KBM-7 (cell line): ENCODE results near the gene CALD1.

Source experiments
- DNase-seq: peaks from one replicate; pipeline ENCODE4 v3.0.0-alpha.2; 2015
- in situ Hi-C: fragments of 300-500 bp; cut with MboI; formaldehyde crosslinking; loops from 2 replicates; pipeline ENCODE4 v1.14.3; 2020; ENCODE audit warnings: low sequenced_read_pairs, low pct_unique_long_range_greater_than_20kb, mixed read lengths

The CALD1 gene

DNA sequence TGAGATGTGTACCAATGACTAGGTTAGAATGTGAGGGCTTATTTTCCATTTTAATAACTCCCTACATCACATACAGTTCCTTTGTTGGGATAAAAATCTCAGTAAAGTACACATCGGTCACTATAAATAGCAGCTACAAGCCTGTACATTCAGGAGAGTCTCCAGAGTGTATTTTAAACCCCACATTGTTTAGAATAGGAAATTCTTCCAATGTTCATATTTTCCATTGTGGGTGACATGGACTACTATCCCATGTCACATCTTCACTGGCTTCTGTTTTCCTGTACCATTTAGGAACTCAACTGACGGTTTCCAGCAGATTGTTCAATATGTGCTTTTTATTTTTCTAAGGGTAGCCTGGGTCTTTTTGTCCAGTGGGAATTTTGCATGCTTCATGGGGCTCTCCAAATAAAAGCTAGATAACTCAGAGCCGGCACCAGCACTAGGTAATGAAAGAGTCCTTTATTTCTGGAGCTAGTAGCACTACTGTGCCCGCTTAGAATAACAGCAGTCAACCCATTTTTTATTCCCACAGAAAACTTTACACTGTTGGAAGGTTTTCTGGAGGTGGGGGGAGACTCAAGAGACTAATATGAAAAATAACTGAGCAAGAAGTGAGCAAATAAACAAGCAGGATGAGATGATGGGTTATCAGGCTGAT is 100.5 kb downstream of the CALD1 start:
- no peak for DNase-seq
- in situ Hi-C loops: no loop called here

DNA sequence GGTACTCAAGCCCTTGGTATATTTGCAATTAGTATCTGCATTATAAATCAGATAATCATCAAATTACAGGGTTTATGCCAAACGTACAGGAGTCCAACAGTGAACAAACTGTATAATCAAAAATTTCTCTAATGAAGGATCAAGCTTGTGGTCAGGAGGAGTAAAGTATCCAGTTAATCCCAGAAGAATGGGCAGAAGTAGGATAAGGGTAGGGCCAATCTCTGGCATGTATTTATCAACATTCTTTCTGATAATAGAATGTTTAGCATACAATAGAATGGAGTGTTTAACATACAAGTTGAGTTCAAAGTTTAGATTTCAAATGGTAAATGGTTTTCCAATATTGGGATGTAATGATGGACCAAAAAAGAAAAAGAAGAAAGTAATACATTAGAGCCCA is 103.0 kb downstream of the CALD1 start:
- DNase-seq: no peak
- in situ Hi-C loops: no loop called here

DNA sequence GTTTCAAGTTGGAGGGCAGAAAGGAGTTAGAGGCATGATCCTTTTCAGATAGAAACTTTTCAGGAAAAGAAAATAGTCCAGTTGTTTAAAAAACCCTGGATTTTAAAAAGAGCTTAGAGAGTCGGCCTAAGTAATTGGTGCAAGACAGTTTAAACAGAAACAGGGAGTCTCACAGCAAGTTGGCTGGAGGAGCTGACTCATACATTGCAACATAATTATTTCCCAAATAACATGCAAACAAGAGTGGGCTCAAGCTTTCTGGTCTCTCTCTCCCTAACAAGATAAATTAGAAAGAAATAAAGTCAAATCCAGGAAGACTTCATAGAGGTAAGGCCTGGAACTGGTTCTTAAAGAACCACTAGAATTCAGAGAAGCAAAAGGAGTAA is 106.5 kb downstream of the CALD1 start:
- no peak for DNase-seq

DNA sequence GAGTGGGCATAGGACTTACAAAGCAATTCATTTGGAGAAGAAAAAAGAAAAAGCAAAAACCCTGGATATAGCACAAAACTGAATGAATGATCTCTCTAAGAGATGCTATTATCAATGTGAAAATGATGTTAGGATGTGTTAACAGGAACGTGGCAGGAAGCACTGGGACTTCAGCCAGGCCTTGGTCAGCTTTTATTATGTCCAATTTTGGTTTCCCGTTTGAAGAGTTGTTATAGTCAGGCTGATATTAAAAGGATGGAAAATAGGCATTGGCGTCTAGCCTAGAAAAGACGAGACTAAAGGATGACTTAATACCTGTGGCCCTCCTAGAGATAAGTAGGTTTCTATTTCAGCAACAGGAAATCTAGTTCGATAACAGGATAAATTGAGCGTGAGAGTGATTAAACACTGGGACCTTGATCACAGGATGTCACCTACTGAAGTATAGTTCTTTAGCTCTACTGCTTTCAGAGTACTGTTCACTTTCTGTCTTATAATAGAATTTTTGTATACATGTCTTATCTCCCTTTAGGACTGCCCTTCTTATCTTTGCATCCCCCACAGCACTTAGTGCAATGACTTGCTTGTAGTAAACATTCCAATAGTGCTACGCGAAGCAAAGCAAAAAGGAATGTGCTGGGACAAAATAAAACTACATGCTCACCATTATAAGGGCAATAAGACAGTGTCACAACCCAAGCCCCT is 107.1 kb downstream of the CALD1 start:
- in situ Hi-C loops: no loop called here
- no peak for DNase-seq

More for the DNA sequence above, 106.5 kb downstream of the CALD1 start:
- in situ Hi-C loops: no loop called here

DNA sequence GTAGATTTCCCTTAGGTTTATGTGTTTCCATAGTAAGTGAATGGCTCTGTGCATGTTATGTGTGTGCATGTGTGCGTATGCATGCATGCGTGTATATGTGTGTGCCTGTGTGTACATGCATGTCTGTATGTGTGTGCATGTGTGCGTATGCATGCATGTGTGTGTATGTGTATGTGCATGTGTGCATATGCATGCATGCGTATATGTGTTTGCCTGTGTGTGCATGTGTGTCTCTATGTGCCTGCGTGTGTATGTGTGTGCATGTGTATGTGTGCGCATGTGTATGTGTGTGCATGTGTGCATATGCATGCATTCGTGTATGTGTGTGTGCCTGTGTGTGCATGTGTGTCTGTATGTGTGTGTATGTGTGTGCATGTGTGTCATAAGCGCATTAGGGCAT is 108.1 kb downstream of the CALD1 start:
- no peak for DNase-seq
- in situ Hi-C loops: no loop called here

DNA sequence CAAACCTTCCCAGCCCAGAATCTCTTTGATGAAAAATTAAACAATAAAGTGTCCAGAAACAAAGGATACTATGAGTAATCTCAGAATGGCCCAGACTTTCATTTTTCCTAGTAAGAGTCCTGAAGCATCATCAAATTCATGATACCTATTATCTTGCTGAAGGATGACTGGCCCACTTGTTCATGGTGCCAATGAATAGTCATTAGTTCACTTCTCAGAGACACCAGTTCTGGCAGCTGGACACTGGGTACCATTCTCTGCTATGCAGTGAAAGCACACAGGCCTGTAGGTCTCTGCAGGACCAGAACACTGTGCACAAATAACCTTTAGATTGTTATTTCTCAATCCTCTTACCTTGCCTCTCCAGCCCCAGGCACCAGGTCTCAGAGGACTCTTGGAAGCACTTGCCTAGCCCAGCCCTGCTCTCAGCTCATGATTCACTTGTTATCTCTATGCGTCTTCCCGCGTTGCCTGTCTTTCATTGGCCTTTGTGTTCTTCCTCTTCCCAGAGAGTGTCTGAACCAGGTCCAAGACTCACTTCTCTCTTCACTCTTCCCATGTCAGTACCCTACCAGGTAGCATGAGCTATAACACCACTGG is 108.8 kb downstream of the CALD1 start:
- no peak for DNase-seq
- in situ Hi-C loops: no loop called here

DNA sequence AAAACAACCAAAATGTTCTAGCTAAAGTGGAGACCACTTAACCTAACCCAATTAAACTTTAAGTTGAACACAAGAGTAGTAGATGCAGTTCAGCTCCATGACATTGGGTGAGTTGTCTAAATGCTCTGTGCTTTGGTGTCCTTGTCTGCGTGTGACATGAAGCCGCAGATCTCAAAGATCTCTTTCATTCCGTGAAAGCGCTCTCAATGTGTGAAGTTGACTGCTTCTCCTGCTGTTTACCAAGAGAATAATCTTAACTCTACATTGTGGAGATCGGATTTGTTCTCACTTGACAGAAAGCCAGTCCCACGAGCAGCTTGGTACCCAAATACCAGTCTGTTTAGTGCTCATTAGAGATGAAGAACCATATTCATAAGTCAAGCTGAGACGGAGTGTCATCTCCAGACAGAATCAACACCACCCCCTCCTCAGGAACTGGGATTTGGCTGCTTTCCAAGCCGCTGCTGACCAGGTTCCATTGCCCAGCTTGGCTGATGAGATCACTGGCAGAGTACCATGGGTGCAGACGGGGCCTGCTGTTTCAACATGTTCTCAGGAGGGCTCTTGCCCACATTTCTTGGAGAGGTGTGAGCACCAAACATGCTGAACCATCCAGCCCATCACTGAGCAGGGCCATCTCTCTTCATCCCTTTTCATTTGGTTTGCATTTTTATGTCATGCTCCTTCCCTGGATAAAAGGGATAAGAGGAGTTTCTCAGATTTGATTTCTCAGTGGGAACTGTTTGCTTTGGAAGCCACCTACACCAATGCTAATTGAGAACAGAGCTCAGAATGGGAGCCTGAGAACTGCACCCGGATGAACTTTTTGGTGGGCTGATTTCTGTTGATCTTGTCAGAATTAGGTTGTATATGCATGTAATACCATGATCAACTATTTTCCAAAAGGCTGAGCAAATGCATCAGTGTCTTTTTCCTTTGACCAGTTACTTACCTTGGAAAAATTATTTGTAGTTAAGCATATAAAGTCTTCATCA is 111.1 kb downstream of the CALD1 start:
- in situ Hi-C loops: no loop called here
- DNase-seq: no peak

DNA sequence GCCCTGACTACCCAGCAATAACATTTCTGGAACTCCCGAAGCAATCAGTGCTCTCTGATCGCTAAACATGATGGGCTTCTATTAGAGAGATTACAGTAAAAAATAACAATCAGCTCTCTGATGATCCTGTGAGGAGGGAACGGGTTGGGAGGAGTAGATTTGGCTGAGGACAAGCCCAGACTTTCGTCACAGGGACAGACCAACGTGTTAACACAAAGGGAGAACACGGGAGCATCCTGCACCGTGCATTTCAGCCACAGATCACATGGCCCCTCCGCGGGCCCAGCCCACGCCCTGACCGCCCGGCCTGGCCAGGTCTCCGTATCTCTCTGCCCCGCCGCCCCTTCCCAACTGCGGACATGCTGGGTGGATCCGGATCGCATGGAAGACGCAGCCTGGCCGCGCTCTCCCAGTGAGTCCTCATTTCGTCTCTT is 111.8 kb downstream of the CALD1 start:
- DNase-seq: no peak
- in situ Hi-C loops: no loop called here

DNA sequence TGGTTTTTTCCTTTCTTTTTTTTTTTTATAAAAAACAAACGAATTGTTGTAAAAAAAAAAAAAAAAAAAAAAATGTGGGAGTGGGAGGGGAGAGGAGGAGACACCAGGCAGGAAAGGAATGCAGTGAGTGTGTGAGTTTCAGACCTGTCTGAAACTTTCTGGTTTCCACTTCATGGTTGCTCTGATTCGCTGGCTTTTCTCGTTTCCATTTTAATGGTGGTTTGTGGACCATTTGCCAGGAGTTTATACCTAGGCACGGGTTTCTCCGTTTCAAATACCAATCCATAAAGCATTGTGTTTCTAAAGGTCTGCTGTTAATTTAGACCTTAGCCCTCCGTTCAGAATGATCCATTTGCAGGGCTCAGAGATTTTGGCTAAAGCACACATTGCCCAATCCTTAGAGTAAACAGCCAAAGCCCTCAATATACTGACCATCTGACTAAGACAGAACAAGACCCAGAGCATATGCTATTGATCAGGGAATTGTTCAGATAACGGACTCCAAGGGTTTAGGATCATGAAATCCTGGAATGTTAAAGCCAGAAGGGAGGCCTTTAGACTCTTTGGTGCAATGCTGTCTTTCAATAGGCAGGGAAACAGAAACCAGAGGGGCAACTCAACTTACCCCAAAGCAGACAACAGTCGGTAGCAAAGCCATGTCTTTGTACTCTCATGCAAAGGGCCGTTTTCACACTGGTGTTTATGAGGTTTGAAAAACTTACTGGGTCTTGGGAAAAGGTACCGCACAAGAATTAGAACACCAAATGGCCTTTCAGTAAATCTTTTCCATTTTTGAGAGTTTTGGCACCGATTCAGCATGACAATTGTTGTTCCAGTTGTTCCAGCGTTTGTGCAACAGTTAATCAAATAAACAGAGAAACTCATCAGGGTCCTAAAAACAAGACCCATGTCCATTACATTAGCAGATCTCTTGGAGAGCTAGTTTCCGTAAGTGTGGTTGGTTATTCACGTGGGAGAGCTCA is 112.6 kb downstream of the CALD1 start:
- no peak for DNase-seq
- in situ Hi-C loops: no loop called here

DNA sequence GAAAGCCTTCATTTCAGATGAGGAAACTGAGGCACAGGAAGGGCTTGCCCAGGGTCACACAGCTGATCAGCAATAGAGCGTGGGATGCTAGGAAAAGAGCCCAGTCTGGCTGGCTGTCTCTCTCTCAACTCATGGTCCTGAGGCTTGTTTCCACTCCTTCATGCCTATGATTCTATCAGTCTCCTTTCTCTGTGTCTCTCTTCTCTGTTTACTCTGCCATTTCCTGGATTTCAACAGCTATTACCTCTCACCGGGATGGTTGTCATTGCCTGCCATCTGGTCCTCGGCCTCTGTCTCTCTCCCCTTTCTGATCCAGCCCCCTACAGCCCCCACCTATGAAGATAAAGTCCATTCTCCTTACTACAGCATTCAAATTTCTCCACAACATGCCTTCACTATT is 113.5 kb downstream of the CALD1 start:
- in situ Hi-C loops: no loop called here
- DNase-seq: no peak

DNA sequence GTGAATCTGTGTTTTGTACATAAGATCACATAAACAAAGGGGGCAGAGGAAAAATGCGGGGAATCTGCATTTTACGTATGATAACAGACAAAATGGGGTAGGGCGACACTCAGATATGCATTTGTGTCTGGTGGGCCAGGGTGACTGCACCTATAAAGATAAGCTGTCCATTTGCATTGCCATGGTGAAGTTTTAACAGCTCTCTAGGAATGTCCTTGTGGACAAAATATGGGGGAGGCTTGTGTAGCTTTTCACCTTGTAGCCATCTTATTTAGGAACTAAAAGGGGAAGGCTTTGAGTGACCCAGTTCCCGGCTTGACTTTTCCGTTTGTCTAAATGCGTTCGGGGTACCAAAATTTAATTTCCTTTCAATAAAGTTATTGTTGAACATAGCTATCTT is 114.5 kb downstream of the CALD1 start:
- no peak for DNase-seq
- in situ Hi-C loops: no loop called here

DNA sequence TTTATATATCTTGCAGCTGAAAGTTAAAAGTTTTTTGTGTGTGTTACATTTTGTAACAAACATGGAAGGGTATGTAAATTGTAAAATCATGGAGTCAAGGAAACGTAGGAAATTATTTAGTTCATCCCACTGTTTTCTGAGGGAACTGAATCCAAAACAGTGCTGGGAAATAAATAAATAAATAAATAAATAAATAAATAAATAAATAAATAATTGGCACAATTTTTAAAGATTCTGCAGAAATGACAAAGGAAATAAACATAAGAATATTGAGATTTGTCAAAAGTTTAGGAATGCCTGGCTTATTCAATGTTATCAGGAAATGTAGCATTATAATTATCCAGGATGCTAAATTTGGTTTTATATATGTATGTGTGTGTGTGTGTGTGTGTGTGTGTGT is 115.5 kb downstream of the CALD1 start:
- in situ Hi-C loops: no loop called here
- no peak for DNase-seq

DNA sequence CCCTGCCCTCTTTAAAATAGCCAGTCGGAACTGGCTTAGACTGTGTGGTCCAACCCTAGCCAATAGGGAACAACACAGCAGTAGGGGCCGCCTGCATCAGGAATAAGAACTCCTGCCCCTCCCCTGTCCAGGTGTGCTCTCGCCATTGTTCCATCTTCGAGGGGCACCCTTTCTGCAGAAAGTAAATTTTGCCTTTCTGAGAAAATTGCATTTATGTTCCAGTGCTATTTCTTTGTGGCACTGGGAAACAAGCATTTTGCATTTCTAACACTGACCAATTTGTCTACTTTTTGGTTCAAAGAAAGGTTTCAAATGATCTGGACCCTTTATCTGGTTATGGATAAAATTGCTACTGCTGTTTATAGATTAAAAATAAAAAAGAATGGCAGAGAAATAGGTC is 116.6 kb downstream of the CALD1 start:
- DNase-seq: no peak
- in situ Hi-C loops: no loop called here

DNA sequence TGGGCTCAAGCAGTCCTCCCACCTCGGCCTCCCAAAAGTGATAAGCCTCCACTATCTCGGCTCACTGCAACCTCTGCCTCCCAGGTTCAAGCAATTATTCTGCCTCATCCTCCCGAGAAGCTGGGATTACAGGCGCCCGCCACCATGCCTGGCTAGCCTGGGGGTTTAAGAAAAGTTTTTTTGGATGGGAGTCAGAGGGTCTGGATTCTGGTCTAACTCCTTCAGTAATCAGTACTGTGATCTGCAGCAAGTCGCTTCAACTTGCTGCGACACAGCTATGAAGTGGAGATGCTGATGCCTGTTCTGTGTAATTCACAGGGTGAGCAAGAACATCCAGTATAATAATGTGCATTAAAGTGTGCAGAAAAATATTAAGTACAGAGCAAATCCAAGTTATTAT is 118.5 kb downstream of the CALD1 start:
- in situ Hi-C loops: no loop called here

DNA sequence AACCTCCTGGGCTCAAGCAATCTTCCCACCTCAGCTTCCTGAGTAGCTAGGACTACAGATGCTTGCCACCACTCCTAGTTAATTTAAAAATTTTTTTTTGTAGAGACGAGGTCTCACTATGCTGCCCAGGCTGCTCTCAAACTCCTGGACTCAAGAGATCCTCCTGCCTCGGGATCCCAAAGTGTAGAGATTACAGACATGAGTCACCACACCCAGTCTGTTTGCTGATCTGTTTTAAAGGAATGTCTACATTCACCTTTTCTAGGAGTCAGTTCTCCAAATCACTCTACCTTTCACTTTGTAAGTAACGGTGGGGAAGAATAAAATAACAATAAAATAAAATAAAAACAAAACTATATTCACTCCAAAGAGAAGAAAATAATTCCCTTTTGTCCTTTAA is 120.3 kb downstream of the CALD1 start:
- in situ Hi-C loops: no loop called here
- no peak for DNase-seq

More for the DNA sequence above, 118.5 kb downstream of the CALD1 start:
- no peak for DNase-seq

DNA sequence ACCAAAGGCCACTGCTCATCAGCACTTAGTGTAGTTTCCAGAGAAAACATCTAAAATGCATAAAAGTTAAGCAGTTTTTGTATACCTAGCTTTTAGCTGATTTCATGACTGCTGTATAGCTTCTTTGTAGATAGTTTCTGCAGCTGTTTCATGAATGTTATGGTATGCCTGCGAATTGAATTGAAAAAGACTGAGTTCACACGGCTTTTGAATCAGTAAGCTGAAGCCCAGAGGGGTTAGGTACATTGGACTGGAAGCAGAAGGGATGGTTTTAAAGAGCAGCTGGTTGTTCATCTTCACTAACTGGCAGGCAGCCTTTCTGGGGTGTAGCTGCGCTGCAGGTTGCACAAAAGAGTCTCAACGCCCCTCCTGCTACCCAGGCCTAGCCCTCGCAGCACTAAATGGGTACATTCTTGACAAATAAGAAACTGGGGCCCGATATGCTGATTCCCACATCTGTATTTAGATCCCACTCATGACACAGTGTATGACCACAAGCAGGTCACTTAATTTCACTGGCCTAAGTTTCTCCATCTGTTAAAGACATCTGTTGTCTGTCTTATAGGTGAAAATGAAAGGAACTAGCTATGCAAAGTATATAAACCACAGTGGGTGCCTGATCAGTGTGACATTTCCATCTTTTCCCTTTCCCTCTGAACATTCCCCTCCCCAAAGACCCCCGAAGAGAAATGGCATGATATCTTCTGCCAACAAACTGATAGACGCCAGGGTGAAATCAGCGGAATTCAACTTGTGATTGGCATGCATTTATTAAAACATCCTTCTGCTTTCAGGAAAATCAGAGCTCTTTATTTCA is 120.9 kb downstream of the CALD1 start:
- no peak for DNase-seq
- in situ Hi-C loops: no loop called here

DNA sequence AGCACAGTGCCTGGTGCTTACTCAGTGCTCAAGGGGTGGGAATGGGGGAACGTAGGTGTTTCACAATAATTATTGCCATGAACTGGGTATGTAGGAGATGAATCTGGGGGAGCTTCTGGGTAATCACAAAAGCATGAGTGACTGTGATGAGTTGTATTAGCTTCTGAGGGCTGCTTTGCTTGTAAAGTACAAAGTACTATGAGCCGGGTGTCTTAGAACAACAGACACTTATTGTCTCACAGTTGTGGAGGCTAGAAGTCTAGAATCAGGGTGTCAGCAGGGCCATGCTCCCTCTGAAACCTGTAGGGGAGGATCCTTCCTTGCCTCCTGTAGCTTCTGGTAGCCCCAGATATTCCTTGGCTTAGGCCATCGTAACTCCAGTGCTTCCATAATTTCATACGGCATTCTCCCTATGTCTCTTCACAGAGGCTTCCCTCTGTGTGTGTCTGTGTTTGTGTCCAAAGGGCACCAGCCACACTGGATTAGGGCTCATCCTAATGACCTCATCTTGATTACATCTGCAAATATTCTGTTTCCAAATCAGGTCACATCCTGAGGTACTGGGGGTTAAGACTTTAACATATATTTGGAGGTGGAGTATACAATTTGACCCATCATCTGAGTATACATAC is 122.1 kb downstream of the CALD1 start:
- in situ Hi-C loops: no loop called here
- DNase-seq: no peak
